B cell (primary cell): ENCODE results near the gene SAP30L. TPM values are rescaled to one million over a fixed set of nuclear protein-coding genes. Genes with fewer than 3 reads are reported as not detected.

Source experiments
- ATAC-seq: fragments of 200-7000 bp; cut with Tn5 transposase; one replicate; pipeline ENCODE4 v1.10.0; 2021; ENCODE audit warnings: low read depth, mild to moderate bottlenecking, moderate number of reproducible peaks, moderate library complexity
- CTCF ChIA-PET: fragments of 350-600 bp; sonication (Branson Sonifier 250); formaldehyde crosslinking; loops from one replicate; lab custom pipeline; 2021; ENCODE audit warnings: antibody characterized with exemption, inconsistent platforms; lab: Charles Lee
- POLR2A ChIA-PET: fragments of 350-600 bp; sonication (Branson Sonifier 250); formaldehyde crosslinking; loops from one replicate; lab custom pipeline; 2021; ENCODE audit warnings: antibody characterized with exemption; lab: Charles Lee
- DNase-seq: peaks from one replicate; pipeline ENCODE4 v3.0.0; 2013
- H2AFZ ChIP-seq: 2 replicates; pipeline ENCODE4 v1.6.1; 2012; ENCODE audit warnings: mild to moderate bottlenecking, low read depth, low read length; ENCODE audit not compliant: insufficient read depth, poor library complexity, severe bottlenecking
- H3K27ac ChIP-seq, 2 donors: 1 replicate in 1 of 2; 2 replicates in 1 of 2; pipeline ENCODE4 v1.5.1; 2012 to 2013; ENCODE audit warnings: low read length in 2 of 2, mild to moderate bottlenecking in 2 of 2, moderate library complexity in 1 of 2
- H3K27me3 ChIP-seq, 4 experiments: fragments of 200-600 bp in 1 of 4; sonication (generic) in 1 of 4; replicated peaks in 1 of 4; 1 replicate in 2 of 4; 2 replicates in 2 of 4; pipeline versions ENCODE4 v1.6.1 to v1.7.0; 2013 to 2016; ENCODE audit warnings: low read length in 3 of 4, mild to moderate bottlenecking in 2 of 4, mixed read lengths in 1 of 4, moderate library complexity in 1 of 4; ENCODE audit not compliant: insufficient read depth in 4 of 4, control insufficient read depth in 3 of 4; ENCODE audit errors: control extremely low read depth in 1 of 4
- H3K36me3 ChIP-seq, 2 experiments: replicated peaks in 1 of 2; 1 replicate in 1 of 2; 2 replicates in 1 of 2; pipeline versions ENCODE4 v1.6.1 to v1.7.1; 2013; ENCODE audit warnings: low read length in 1 of 2; ENCODE audit not compliant: insufficient read depth in 2 of 2, control insufficient read depth in 1 of 2; ENCODE audit errors: control extremely low read depth in 1 of 2, extremely low read depth in 1 of 2
- H3K4me1 ChIP-seq, 2 donors: fragments of 200-600 bp in 1 of 2; sonication (generic) in 1 of 2; 1 replicate in 1 of 2; 2 replicates in 1 of 2; pipeline versions ENCODE4 v1.5.1 to v1.6.1; 2013 to 2017; ENCODE audit warnings: low read length in 2 of 2; ENCODE audit not compliant: control insufficient read depth in 2 of 2, insufficient read depth in 2 of 2
- H3K4me2 ChIP-seq: replicated peaks from 2 replicates; pipeline ENCODE3; 2012; ENCODE audit warnings: mild to moderate bottlenecking, low read depth, low read length; ENCODE audit not compliant: poor library complexity, severe bottlenecking
- H3K4me3 ChIP-seq, 5 experiments: fragments of 200-600 bp in 1 of 5; sonication (generic) in 1 of 5; 1 replicate in 3 of 5; 2 replicates in 2 of 5; pipeline versions ENCODE4 v1.5.1 to v1.7.0; 2011 to 2016; ENCODE audit warnings: low read length in 4 of 5, mild to moderate bottlenecking in 4 of 5, low read depth in 2 of 5, control low read depth in 1 of 5, moderate library complexity in 1 of 5; ENCODE audit not compliant: insufficient read depth in 1 of 5; ENCODE audit errors: control extremely low read depth in 1 of 5, extremely low read depth in 1 of 5
- H3K79me2 ChIP-seq: fragments of 200-600 bp; sonication (generic); one replicate; pipeline ENCODE4 v1.6.0; 2016; ENCODE audit warnings: low read length; ENCODE audit not compliant: control insufficient read depth, insufficient read depth
- H3K9ac ChIP-seq: fragments of 200-600 bp; sonication (generic); 2 replicates; pipeline ENCODE4 v1.6.1; 2017; ENCODE audit warnings: mild to moderate bottlenecking, low read length, moderate library complexity
- H3K9me3 ChIP-seq, 3 donors: one replicate each; pipeline versions ENCODE4 v1.6.1 to v1.7.1; 2013; ENCODE audit warnings: low read length in 2 of 3; ENCODE audit not compliant: control insufficient read depth in 2 of 3, insufficient read depth in 1 of 3; ENCODE audit errors: control extremely low read depth in 1 of 3
- H4K20me1 ChIP-seq: 2 replicates; pipeline ENCODE4 v1.6.0; 2012; ENCODE audit warnings: mild to moderate bottlenecking, low read length; ENCODE audit not compliant: insufficient read depth, control insufficient read depth, poor library complexity, severe bottlenecking
- H3K27ac Mint-ChIP-seq: one replicate; pipeline ENCODE4 v1.8.0; 2021; ENCODE audit warnings: mixed read lengths
- H3K27me3 Mint-ChIP-seq: one replicate; pipeline ENCODE4 v1.8.0; 2021; ENCODE audit warnings: mixed read lengths
- H3K4me1 Mint-ChIP-seq: one replicate; pipeline ENCODE4 v1.8.0; 2021; ENCODE audit warnings: mixed read lengths
- H3K4me3 Mint-ChIP-seq: one replicate; pipeline ENCODE4 v1.8.0; 2021; ENCODE audit warnings: mixed read lengths
- H3K9me3 Mint-ChIP-seq: one replicate; pipeline ENCODE4 v1.8.0; 2022; ENCODE audit warnings: mixed read lengths; ENCODE audit not compliant: insufficient read depth
- CTCF ChIP-seq: fragments of 200-600 bp; IDR thresholded peaks from one replicate; pipeline ENCODE4 v1.8.0; 2022; ENCODE audit warnings: antibody characterized with exemption, mild to moderate bottlenecking
- EZH2 ChIP-seq: IDR thresholded peaks from 2 replicates; pipeline ENCODE4 v1.6.1; 2012; ENCODE audit warnings: borderline replicate concordance, low read depth, mild to moderate bottlenecking, moderate library complexity, low read length; ENCODE audit not compliant: insufficient read depth, poor library complexity, severe bottlenecking
- WGBS: methylation state at CpG from one replicate; pipeline ENCODE4 v1.1.5; 2013; ENCODE audit warnings: missing lambda C conversion rate; ENCODE audit not compliant: insufficient coverage; 5-methylcytosine and 5-hydroxymethylcytosine counted together
- intact Hi-C: fragments of 100-400 bp; cut with micrococcal nuclease; formaldehyde crosslinking; loops from one replicate; pipeline ENCODE4 v1.10.0; 2022
- polyA plus RNA-seq: library from polyadenylated mRNA; depleted of rRNA; stranded (reverse); fragments of >200 nt; gene quantifications from 2 replicates; pipeline ENCODE4 v1.2.3, GENCODE V29; 2012
- total RNA-seq, 2 donors: library from RNA; stranded (reverse); fragments of 120-200 nt in 1 of 2; gene quantifications; 1 replicate in 1 of 2; 2 replicates in 1 of 2; pipeline versions ENCODE4 v1.2.3 to v1.2.4, GENCODE V29; 2013 to 2022

SAP30L gene
- total and polyA plus RNA-seq, 2 donors (not counting 1 experiment from before 2014, with no cell fraction given): 34.8 to 41.5 TPM

DNA sequence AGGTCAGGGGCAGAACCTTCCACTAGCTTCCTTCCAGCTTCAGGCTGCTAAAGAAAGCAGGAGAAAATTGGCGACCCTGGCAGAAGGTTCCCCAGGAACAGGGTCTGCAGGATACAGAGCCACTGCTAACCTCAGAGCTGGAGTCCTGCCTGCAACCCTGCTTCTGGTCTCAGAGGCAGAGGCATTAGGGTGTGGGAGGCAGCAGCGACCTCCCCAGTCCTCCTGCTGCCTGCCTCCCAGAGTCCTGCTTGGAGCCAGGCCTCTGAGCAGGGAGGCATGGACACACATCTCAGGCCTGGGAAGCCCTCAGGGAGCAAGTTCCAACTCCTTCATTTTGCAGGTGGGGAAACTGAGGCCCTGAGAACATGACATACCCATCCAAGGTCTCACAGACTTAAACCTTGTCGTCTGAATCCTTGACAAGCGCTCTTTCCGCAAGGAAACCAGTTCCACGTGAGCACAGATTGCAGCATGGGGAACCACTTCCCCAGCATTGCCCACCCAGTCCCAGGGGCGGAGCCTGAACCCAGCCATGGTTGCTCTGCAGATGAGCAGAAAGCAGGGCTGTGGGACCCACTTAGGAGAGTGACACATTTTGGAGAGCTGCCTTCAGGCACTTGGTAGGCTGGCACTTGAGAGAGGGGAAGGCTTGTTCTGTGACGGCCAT, 60.4 kb downstream of the SAP30L start:
- Histone ChIP-seq H3K27me3 (peaks cover 0 to 3% (median 0%) of the 10 kb centered on the region in 4 experiments), H3K4me3 (no peak overlapping the region), H2AFZ (no peak overlapping the region), H3K27ac (no peak overlapping the region), H3K79me2 (no peaks in the 10 kb centered on the region), H4K20me1 (no peaks in the 10 kb centered on the region), H3K9me3 (peaks cover 0 to 10% (median 0%) of the 10 kb centered on the region in 3 donors), H3K4me2 (no peak overlapping the region), H3K36me3 (no peaks in the 10 kb centered on the region), H3K4me1 (peaks cover 2 to 12% of the 10 kb centered on the region in 2 donors), H3K9ac (no peak overlapping the region)
- no peaks in the 10 kb centered on the region for H3K9me3 Mint-ChIP-seq
- H3K27ac Mint-ChIP-seq: no peak overlapping the region
- H3K4me1 Mint-ChIP-seq: peaks cover 12% of the 10 kb centered on the region
- ChIA-PET CTCF (no interaction called here), POLR2A (no interaction called here)
- ATAC-seq: no peak
- H3K4me3 Mint-ChIP-seq: no peak overlapping the region
- no peak for TF ChIP-seq CTCF
- no peak for TF ChIP-seq EZH2
- peaks cover 19% of the 10 kb centered on the region for H3K27me3 Mint-ChIP-seq
- 83% methylated on average over 7 of the region's 8 CpGs for WGBS
- intact Hi-C loops: no loop called here
- DNase-seq: no peak

GRCh38 chr5:154506716-154507080, 60.9 kb downstream of the SAP30L start:
- Histone ChIP-seq H3K4me2 (no peak overlapping the region), H3K27me3 (peaks cover 0 to 2% (median 0%) of the 10 kb centered on the region in 4 experiments), H3K4me1 (peaks cover 2 to 12% of the 10 kb centered on the region in 2 donors), H3K4me3 (no peak overlapping the region), H3K9me3 (peaks cover 0 to 10% (median 0%) of the 10 kb centered on the region in 3 donors), H3K27ac (no peak overlapping the region), H2AFZ (no peak overlapping the region), H4K20me1 (no peaks in the 10 kb centered on the region), H3K79me2 (no peaks in the 10 kb centered on the region), H3K36me3 (no peaks in the 10 kb centered on the region), H3K9ac (no peak overlapping the region)
- intact Hi-C loops: no loop called here
- no peak for DNase-seq
- peaks cover 12% of the 10 kb centered on the region for H3K4me1 Mint-ChIP-seq
- WGBS: 90% methylated on average over 10 of the region's 11 CpGs
- CTCF ChIA-PET: no interaction called here
- H3K27me3 Mint-ChIP-seq: peaks cover 22% of the 10 kb centered on the region
- H3K27ac Mint-ChIP-seq: no peak overlapping the region
- H3K9me3 Mint-ChIP-seq: no peaks in the 10 kb centered on the region
- POLR2A ChIA-PET: no interaction called here
- no peak for TF ChIP-seq EZH2
- no peak for TF ChIP-seq CTCF
- no peak for ATAC-seq
- no peak overlapping the region for H3K4me3 Mint-ChIP-seq
